Activated CD8-positive, alpha-beta T cell treated with anti-CD3 and anti-CD28 coated beads, Interleukin-2, amount 10 ng/mL, durations not matched to agents 7 days and 5 days (primary cell): ENCODE data around the gene KAT6B. TPM values are rescaled to one million over a fixed set of nuclear protein-coding genes. Genes with fewer than 3 reads are reported as not detected.

Experiments used
- ATAC-seq: fragments of 150-1000 bp; cut with Tn5 transposase; one replicate; pipeline ENCODE4 v1.10.0; 2021; ENCODE audit warnings: moderate library complexity
- CTCF ChIA-PET: fragments of 350-600 bp; sonication (Branson Sonifier 250); formaldehyde crosslinking; loops from one replicate; lab custom pipeline; 2021; ENCODE audit warnings: antibody characterized with exemption; lab: Charles Lee
- POLR2A ChIA-PET: fragments of 350-600 bp; sonication (Branson Sonifier 250); formaldehyde crosslinking; loops from one replicate; lab custom pipeline; 2021; ENCODE audit warnings: antibody characterized with exemption; lab: Charles Lee
- DNase-seq: peaks from one replicate; pipeline ENCODE4 v3.0.0-alpha.2; 2020
- H3K27ac Mint-ChIP-seq: one replicate; pipeline ENCODE4 v1.8.0; 2021; ENCODE audit warnings: mild to moderate bottlenecking, mixed read lengths
- H3K27me3 Mint-ChIP-seq: one replicate; pipeline ENCODE4 v1.8.0; 2021; ENCODE audit warnings: low read depth, mixed read lengths
- H3K36me3 Mint-ChIP-seq: one replicate; pipeline ENCODE4 v1.8.0; 2021; ENCODE audit warnings: low read depth, mixed read lengths
- H3K4me1 Mint-ChIP-seq: one replicate; pipeline ENCODE4 v1.8.0; 2021; ENCODE audit warnings: low read depth, mixed read lengths
- H3K4me3 Mint-ChIP-seq: one replicate; pipeline ENCODE4 v1.8.0; 2021; ENCODE audit warnings: mild to moderate bottlenecking, mixed read lengths
- H3K9me3 Mint-ChIP-seq: one replicate; pipeline ENCODE4 v1.8.0; 2022; ENCODE audit warnings: mixed read lengths; ENCODE audit not compliant: insufficient read depth
- total RNA-seq, 2 experiments: library from RNA; stranded (reverse); gene quantifications; one replicate each; pipeline ENCODE4 v1.2.3, GENCODE V29; 2021

KAT6B gene
- total RNA-seq, 2 experiments from 2014 or later = 40.3 to 43.1 TPM

DNA sequence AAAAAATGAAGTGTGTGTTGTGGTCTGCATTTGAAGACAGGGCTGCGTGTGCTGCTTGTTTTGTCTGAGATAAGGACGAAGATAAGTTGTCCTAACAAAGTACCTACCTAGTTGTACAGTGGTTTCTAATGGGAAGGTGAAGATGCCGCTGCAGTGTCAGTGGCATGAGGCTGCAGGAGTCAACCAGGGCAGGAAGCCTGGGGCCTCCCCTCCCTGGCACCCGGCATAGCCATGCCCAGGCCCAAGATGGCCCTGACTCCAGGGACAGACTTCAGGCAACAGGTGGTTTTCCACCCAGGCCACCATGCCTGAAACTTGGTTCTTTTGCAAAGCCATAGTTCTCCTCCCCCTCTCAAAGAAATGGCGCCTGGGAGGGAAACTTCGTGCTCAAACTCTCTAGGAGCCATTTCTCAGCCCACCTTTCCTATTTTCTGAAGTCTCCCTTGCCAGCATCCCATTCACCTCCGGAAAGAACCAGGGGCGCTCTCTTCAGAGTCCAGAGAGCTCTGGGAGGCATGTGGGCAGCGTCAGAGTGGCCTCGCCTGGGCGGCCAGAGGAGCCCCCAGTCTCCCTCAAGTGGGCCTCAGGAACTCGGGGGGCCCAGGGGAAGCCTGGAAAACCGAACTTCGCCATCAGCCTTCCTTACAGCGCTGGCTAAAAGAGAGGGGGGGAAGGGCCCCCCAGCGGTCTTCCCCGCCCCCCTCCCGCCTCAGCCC, 2.1 kb upstream of the KAT6B start:
- H3K4me1 Mint-ChIP-seq = peaks cover 54% of the 10 kb centered on the region
- ChIA-PET POLR2A (interaction anchor here (0.5 to 2.2 kb wide), 9 partner anchors 10 to 239 kb away, joined by 3 to 6 read pairs (median 3); no protein-coding TSS in a partner anchor), CTCF (interaction anchor here (0.6 to 3.7 kb wide), 10 partner anchors 67 to 596 kb away, joined by 3 to 22 read pairs (median 4); no protein-coding TSS in a partner anchor)
- peak overlapping the region; percentile 93 for H3K27ac Mint-ChIP-seq
- no peaks in the 10 kb centered on the region for H3K27me3 Mint-ChIP-seq
- no peaks in the 10 kb centered on the region for H3K9me3 Mint-ChIP-seq
- peak overlapping the region; percentile 88 for H3K4me3 Mint-ChIP-seq
- DNase-seq (peak; percentile 37), ATAC-seq (no peak)
- peaks cover 8% of the 10 kb centered on the region for H3K36me3 Mint-ChIP-seq

DNA sequence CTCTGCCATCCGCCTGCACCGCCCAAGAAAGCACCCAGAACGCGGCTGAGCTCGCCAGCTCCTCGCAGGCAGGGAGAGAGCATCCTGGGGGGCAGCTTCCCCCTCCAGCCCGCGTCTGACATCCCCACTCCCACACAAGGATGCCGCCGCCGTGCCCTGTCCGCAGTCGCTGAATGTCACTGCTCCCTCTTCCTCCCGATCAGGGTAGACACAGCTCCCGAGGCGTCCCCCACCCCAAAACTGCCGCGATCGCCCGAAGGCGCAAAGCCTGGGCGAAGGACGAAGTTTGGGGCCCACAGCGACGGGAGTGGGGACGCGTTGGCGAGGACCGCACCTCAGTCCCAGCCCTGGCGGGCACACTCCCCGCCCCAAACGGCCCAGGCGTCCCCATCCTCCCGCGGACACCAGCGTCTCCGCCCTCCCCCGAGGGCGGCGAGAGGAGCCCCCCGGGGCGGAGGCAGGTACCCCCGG, 1.5 kb upstream of the KAT6B start:
- ChIA-PET CTCF (interaction anchor here (0.6 to 1.2 kb wide), 8 partner anchors 67 to 597 kb away, joined by 3 to 6 read pairs (median 3); no protein-coding TSS in a partner anchor), POLR2A (interaction anchor here (0.5 to 2.2 kb wide), 7 partner anchors 10 to 239 kb away, joined by 3 to 6 read pairs (median 3); no protein-coding TSS in a partner anchor)
- no peaks in the 10 kb centered on the region for H3K27me3 Mint-ChIP-seq
- H3K4me3 Mint-ChIP-seq = peak overlapping the region; percentile 88
- DNase-seq (peak; percentile 56), ATAC-seq (peak; percentile 0)
- H3K4me1 Mint-ChIP-seq = peaks cover 54% of the 10 kb centered on the region
- H3K36me3 Mint-ChIP-seq = peaks cover 8% of the 10 kb centered on the region
- no peaks in the 10 kb centered on the region for H3K9me3 Mint-ChIP-seq
- H3K27ac Mint-ChIP-seq = peak overlapping the region; percentile 93

DNA sequence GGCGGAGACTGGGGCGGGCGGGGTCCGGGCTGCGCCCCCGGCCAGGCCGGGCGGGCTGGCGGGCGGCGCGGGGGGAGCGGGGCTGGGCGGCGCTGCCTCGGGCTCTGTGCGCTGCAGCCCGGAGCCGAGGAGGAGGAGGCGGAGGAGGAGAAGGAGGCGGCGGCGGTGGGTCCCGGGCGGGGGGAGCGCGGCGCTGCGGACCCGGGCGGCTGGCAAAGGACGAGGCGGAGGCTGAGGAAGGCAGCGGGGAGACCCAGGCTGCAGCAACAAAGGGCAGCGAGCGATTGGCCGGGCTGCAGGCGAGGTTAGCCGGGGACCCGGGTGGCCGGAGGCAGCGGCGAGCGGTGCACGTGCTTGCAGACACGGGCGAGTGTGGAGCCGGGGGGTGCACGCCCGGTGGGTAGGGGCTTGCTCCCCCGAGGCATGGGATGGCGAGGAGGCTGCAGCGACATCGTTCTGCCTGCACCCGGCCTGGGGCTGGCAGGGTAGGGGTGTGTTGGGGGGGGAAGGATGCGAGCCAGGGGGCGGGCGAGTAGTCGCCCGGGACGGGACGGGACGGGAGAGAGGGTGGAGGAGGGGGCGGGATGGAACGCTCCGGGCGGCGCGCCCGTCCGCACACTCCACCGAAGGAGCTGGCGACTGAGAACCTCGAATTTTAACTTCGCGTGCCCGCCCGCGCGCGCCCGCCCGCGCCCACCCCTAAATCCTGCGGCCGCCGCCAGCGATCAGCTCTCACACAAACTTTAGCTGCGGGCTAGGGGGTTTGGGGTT, 844 bp upstream of the KAT6B start:
- DNase-seq (peak; percentile 62), ATAC-seq (peak; percentile 12)
- H3K36me3 Mint-ChIP-seq = peaks cover 14% of the 10 kb centered on the region
- H3K4me3 Mint-ChIP-seq = peak overlapping the region; percentile 86
- ChIA-PET CTCF (interaction anchor here (0.6 to 2.3 kb wide), 7 partner anchors 72 to 661 kb away, joined by 3 to 17 read pairs (median 6); no protein-coding TSS in a partner anchor), POLR2A (interaction anchor here (0.6 to 1.5 kb wide), 6 partner anchors 72 to 236 kb away, joined by 3 to 6 read pairs (median 5); no protein-coding TSS in a partner anchor)
- H3K9me3 Mint-ChIP-seq = no peaks in the 10 kb centered on the region
- no peaks in the 10 kb centered on the region for H3K27me3 Mint-ChIP-seq
- peaks cover 57% of the 10 kb centered on the region for H3K4me1 Mint-ChIP-seq
- H3K27ac Mint-ChIP-seq = peak overlapping the region; percentile 97

DNA sequence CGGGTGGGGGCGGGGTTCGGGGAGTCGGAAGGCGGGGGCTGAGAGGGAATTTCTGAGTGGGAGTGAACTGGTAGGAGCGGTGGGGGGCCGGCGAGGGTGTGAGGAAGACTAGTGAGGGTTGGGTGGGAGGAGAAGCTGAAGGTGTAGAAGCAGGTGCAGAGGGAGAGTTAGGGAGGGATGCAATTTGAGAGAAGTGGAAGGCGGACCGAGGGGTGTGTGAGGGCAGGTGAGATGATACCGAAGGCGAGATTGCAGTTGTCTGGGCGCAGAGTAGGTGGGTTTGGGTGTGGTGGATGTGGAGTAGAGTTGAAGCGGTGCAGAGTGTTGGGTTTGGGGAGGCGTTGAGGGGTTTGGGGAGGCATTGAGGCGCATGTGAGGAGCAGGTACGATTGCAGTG, 643 bp downstream of the KAT6B start:
- Mint-ChIP-seq H3K9me3 (no peaks in the 10 kb centered on the region), H3K27me3 (no peaks in the 10 kb centered on the region), H3K27ac (peak overlapping the region; percentile 74), H3K4me1 (peaks cover 52% of the 10 kb centered on the region), H3K36me3 (peaks cover 17% of the 10 kb centered on the region), H3K4me3 (peak overlapping the region; percentile 86)
- CTCF ChIA-PET = interaction anchor here (1.2 to 2.3 kb wide), 4 partner anchors 27 to 241 kb away, joined by 3 to 17 read pairs (median 6); no protein-coding TSS in a partner anchor
- peak; percentile 1 for ATAC-seq
- POLR2A ChIA-PET = interaction anchor here (0.8 to 1.5 kb wide), 3 partner anchors 71 to 178 kb away, joined by 3 to 5 read pairs (median 5); no protein-coding TSS in a partner anchor
- no peak for DNase-seq

DNA sequence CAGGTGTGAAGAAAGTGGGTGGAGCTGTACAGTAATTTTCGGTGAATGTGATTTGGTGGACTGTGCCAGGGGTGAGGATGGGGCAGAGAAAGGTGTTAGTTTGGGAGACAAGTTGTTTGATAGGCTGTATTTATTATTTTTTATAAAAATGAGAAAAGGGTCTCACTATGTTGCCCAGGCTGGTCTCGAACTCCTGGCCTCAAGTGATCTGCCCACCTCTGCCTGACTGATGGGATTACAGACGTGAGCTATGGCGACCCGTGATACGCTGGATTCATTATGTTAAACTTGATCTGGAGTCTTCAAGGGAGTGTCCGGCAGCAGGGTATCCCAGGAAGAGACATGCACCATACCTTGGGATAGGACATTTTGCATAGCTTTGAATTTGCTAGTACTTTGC, 1.3 kb downstream of the KAT6B start:
- DNase-seq = no peak
- Mint-ChIP-seq H3K36me3 (peaks cover 17% of the 10 kb centered on the region), H3K9me3 (no peaks in the 10 kb centered on the region), H3K27ac (no peak overlapping the region), H3K27me3 (no peaks in the 10 kb centered on the region), H3K4me1 (peaks cover 46% of the 10 kb centered on the region), H3K4me3 (peak overlapping the region; percentile 86)
- ATAC-seq = no peak
- ChIA-PET CTCF (interaction anchor here (1.2 to 2.3 kb wide), 3 partner anchors 27 to 192 kb away, joined by 3 to 17 read pairs (median 6); no protein-coding TSS in a partner anchor), POLR2A (no interaction called here)

DNA sequence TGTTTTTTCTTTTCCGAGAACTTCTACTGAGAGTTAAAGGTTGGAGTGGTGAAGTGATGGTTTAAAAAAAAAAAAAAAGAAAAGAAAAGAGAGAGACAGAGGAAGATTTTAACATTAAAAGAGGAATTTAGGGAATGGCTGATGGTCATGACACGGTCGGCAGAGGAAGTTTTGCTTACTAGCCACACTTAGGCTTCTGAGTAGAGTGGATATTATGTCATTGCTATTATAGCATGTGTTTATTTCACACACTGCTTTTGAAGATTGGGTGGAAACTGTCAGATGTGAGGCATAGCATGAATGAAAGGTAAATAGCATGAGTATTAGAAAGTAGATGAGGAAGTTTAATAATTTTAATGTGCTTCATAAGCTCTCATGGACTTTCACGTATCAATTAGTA, 2.5 kb downstream of the KAT6B start:
- Mint-ChIP-seq H3K27ac (no peak overlapping the region), H3K36me3 (peaks cover 18% of the 10 kb centered on the region), H3K4me1 (peaks cover 38% of the 10 kb centered on the region), H3K4me3 (no peak overlapping the region), H3K27me3 (no peaks in the 10 kb centered on the region), H3K9me3 (no peaks in the 10 kb centered on the region)
- POLR2A ChIA-PET = no interaction called here
- DNase-seq (no peak), ATAC-seq (no peak)
- CTCF ChIA-PET = interaction anchor here (1.3 kb wide), 1 partner anchor 191 kb away, joined by 3 read pairs; no protein-coding TSS in a partner anchor

DNA sequence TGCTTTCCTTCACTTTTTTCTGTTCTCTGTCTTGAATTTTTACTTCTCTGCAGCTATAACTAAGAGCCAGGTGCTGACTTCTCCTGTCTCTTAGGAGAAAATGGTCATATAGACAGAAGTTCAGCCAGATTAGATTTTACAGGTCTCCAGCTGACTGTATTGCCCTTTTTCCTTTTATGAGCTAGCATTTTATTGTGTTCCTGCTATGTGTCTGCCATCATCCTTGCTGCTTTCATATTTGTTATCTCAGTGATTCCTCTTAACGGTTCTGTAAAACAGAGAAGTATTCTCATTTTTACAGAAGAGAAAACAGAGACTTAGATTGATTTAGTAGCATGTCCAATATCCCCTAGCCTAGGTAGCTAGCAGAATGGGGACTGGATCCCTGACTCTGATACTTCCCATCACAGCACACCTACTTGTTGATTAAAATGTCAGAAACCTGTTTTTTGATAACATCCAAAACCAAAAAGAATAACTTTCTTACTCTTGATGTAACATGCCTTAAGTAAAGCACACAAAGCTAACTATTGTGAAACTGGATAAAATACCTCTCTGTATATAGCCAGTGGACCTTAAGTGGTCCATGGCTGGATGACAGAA, 5.2 kb downstream of the KAT6B start:
- ATAC-seq = no peak
- H3K27ac Mint-ChIP-seq = no peak overlapping the region
- H3K4me1 Mint-ChIP-seq = peaks cover 36% of the 10 kb centered on the region
- H3K36me3 Mint-ChIP-seq = peaks cover 29% of the 10 kb centered on the region
- POLR2A ChIA-PET = no interaction called here
- no peak for DNase-seq
- H3K4me3 Mint-ChIP-seq = no peak overlapping the region
- no peaks in the 10 kb centered on the region for H3K27me3 Mint-ChIP-seq
- no peaks in the 10 kb centered on the region for H3K9me3 Mint-ChIP-seq
- CTCF ChIA-PET = interaction anchor here (0.8 to 2.8 kb wide), 2 partner anchors 92 to 189 kb away, joined by 3 to 7 read pairs; no protein-coding TSS in a partner anchor

DNA sequence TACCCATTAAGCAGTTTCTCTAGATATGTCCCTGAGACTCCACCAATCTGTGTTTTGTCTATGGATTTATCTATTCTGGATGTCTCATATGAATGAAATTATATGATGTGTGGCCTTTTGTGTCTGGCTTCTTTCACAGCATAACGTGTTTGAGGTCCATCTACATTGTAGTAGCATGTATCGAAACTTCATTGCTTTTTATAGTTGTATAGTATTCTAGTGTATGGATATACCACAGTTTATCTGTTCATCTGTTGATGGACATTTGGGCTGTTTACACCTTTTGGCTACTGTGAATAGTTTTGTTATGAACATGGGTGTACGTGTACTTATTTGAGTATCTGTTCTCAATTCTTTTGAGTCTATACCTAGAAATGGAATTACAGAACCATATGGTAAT, 9.6 kb downstream of the KAT6B start:
- DNase-seq (no peak), ATAC-seq (no peak)
- H3K27ac Mint-ChIP-seq = no peak overlapping the region
- H3K9me3 Mint-ChIP-seq = no peaks in the 10 kb centered on the region
- no peaks in the 10 kb centered on the region for H3K27me3 Mint-ChIP-seq
- peaks cover 35% of the 10 kb centered on the region for H3K36me3 Mint-ChIP-seq
- H3K4me1 Mint-ChIP-seq = peaks cover 15% of the 10 kb centered on the region
- no peak overlapping the region for H3K4me3 Mint-ChIP-seq
- ChIA-PET POLR2A (interaction anchor here (0.7 kb wide), 1 partner anchor 108 kb away, joined by 3 read pairs; no protein-coding TSS in a partner anchor), CTCF (no interaction called here)

DNA sequence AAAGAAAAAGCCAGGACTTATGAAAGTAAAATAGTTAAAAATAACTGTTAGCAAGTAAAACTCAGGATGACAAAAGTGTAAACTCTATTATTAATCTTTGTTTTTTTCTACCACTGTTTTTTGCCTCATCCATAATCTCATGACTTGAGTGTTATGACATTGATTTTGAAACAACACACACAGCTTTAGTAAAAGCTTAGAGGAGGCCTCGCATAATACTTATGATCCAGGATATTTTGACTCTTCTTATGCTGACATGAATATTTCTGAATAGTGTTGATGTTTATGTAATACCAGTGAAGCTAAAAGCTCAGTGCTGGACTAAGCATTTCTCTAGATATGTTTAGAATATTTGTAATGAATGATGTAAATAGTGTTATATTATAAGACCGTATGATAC, 10.5 kb downstream of the KAT6B start:
- ATAC-seq (no peak), DNase-seq (no peak)
- ChIA-PET CTCF (interaction anchor here (1.9 kb wide), 1 partner anchor 183 kb away, joined by 5 read pairs; no protein-coding TSS in a partner anchor), POLR2A (interaction anchor here (0.5 to 0.7 kb wide), 2 partner anchors 13 to 107 kb away, joined by 3 read pairs; no protein-coding TSS in a partner anchor)
- no peaks in the 10 kb centered on the region for H3K27me3 Mint-ChIP-seq
- no peak overlapping the region for H3K4me3 Mint-ChIP-seq
- H3K36me3 Mint-ChIP-seq = peaks cover 37% of the 10 kb centered on the region
- H3K4me1 Mint-ChIP-seq = peaks cover 15% of the 10 kb centered on the region
- H3K27ac Mint-ChIP-seq = no peak overlapping the region
- no peaks in the 10 kb centered on the region for H3K9me3 Mint-ChIP-seq

DNA sequence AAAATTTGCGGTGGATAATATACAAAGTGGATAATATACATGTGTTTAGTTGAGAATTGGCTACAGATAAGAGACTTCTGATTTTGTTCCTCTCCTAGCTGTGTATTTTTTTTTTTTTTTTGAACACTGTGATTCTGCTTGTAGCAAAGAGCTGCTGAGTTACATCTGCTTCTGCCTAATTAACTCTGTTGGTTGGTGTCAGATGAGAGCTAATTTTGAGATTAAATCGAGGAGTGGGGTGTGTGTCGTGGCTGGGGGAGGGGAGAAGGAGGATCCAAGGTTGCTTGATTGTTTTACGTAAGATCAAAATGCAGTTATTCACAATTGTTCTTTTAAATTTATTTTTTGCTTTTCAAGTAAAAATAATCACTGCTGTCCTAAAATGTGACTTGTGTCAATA, 11.3 kb downstream of the KAT6B start:
- H3K4me3 Mint-ChIP-seq = no peak overlapping the region
- H3K36me3 Mint-ChIP-seq = peaks cover 39% of the 10 kb centered on the region
- no peak overlapping the region for H3K27ac Mint-ChIP-seq
- CTCF ChIA-PET = interaction anchor here (1.9 kb wide), 1 partner anchor 182 kb away, joined by 5 read pairs; no protein-coding TSS in a partner anchor
- no peak for ATAC-seq
- H3K27me3 Mint-ChIP-seq = no peaks in the 10 kb centered on the region
- no peak for DNase-seq
- H3K9me3 Mint-ChIP-seq = no peaks in the 10 kb centered on the region
- POLR2A ChIA-PET = no interaction called here
- H3K4me1 Mint-ChIP-seq = peaks cover 18% of the 10 kb centered on the region

DNA sequence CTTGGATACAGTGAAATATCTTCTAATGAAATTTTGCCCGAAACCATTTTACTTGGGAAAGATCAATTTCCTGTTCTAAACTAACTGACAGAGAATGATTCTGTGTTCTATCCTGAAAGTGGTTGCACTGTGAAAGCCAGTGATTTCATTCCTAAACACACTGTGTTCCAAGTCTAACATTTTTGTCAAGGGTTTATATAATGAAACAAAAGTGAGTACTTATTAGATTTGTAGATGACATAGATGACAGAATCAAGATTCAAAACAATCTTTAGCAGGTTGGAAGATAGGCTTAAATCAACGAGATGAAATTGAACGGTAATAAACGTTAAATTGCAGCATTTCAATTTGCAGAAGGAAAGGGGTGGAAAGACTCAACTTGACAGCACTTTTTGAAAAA, 13.3 kb downstream of the KAT6B start:
- ChIA-PET POLR2A (no interaction called here), CTCF (no interaction called here)
- Mint-ChIP-seq H3K4me1 (peaks cover 12% of the 10 kb centered on the region), H3K27ac (no peak overlapping the region), H3K4me3 (no peak overlapping the region), H3K27me3 (no peaks in the 10 kb centered on the region), H3K9me3 (no peaks in the 10 kb centered on the region), H3K36me3 (peaks cover 50% of the 10 kb centered on the region)
- ATAC-seq (no peak), DNase-seq (no peak)
